Measurements from ENCODE around the gene WWOX. TPM values are rescaled to one million over a fixed set of nuclear protein-coding genes. Genes with fewer than 3 reads are reported as not detected.

Gene WWOX
- total RNA-seq, 1 experiment from 2014 or later = 79.9 TPM

DNA sequence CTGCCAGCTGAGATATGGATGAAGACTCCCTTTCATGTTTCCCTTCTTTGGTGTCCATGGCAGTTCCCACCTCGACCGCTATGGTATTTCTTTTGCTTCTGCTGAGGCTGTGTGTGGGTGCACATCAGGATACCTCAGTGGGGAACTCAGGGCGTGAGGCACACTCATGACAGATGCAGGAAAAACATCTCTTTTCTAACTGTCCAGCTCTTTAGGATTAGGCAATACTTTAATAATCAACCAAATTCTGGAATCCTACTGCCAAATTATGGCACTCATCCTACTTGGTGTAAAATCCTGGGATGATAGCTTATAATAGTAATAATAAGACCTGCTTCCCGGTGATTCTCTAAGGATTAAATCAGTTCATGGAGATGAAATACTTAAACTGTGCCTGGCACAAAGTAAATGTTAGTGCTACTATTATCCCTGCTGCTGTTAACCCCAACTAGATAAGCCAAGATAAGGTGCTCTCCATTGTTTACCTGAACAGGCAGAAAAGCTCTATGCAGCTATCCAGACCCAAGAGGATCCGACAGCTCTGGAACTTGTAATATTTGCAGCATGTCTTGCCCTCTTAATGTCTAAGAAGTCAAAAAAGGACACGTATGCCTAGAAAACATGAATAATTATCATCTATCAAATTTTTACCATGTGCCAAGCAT, 543.3 kb downstream of the WWOX start:
- Histone ChIP-seq H3K27ac (ENCODE audit: low read depth, low read length, poor library complexity, severe bottlenecking) (no peak overlapping the region), H3K4me1 (ENCODE audit: insufficient read depth, low read length, poor library complexity, severe bottlenecking) (no peaks in the 10 kb centered on the region), H3K4me3 (ENCODE audit: low read depth, low read length, poor library complexity, severe bottlenecking) (no peak overlapping the region), H3K36me3 (ENCODE audit: insufficient read depth, low read length, poor library complexity, severe bottlenecking) (no peaks in the 10 kb centered on the region), H3K9me3 (ENCODE audit: low read depth, low read length, poor library complexity, severe bottlenecking) (no peaks in the 10 kb centered on the region), H3K27me3 (replicated peaks; ENCODE audit: insufficient read depth, low read depth, low read length, poor library complexity) (no peaks in the 10 kb centered on the region)
- intact Hi-C loops (cut with micrococcal nuclease; ENCODE audit: unreplicated experiment) = no loop called here
- BruUV-seq (replicated peaks) = no TSS peak
- ChIA-PET CTCF (no interaction called here), POLR2A (ENCODE audit: low non-redundant PET) (no interaction called here)
- no peak for DNase-seq (ENCODE audit: low spot score)
- no peak for TF ChIP-seq EZH2 (IDR thresholded peaks at IDR 0.05; ENCODE audit: borderline replicate concordance, low read depth, low read length, poor library complexity, severe bottlenecking)
- TF ChIP-seq, protein P1, sequence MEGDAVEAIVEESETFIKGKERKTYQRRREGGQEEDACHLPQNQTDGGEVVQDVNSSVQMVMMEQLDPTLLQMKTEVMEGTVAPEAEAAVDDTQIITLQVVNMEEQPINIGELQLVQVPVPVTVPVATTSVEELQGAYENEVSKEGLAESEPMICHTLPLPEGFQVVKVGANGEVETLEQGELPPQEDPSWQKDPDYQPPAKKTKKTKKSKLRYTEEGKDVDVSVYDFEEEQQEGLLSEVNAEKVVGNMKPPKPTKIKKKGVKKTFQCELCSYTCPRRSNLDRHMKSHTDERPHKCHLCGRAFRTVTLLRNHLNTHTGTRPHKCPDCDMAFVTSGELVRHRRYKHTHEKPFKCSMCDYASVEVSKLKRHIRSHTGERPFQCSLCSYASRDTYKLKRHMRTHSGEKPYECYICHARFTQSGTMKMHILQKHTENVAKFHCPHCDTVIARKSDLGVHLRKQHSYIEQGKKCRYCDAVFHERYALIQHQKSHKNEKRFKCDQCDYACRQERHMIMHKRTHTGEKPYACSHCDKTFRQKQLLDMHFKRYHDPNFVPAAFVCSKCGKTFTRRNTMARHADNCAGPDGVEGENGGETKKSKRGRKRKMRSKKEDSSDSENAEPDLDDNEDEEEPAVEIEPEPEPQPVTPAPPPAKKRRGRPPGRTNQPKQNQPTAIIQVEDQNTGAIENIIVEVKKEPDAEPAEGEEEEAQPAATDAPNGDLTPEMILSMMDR (conservative IDR thresholded peaks at IDR 0.05; ENCODE audit: low read depth, low read length) = no peak

DNA sequence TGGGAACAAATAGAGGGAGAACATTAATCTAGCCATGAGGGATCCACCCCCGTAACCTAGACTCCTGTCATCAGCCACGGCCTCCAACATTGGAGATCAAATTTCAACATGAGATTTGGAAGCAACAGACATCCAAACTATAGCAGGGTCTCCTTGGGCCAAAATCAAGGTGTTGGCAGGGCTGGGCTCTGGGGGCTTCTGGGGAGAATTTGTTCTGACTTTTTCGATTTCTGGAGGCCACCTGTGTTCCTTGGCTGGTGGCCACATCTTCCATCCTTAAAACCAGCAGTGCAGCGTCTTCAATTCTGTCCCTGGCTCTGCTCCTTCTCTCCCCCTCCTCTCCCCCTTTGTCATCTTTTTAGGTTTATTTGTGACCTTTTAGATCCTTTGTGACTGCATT, 546.2 kb downstream of the WWOX start:
- no peak for TF ChIP-seq EZH2 (IDR thresholded peaks at IDR 0.05; ENCODE audit: borderline replicate concordance, low read depth, low read length, poor library complexity, severe bottlenecking)
- TF ChIP-seq, protein P1 (conservative IDR thresholded peaks at IDR 0.05; ENCODE audit: low read depth, low read length) = no peak
- no peak for DNase-seq (ENCODE audit: low spot score)
- BruUV-seq (replicated peaks) = no TSS peak
- H3K9me3 ChIP-seq (ENCODE audit: low read depth, low read length, poor library complexity, severe bottlenecking) = no peaks in the 10 kb centered on the region
- intact Hi-C loops (cut with micrococcal nuclease; ENCODE audit: unreplicated experiment) = no loop called here
- H3K4me3 ChIP-seq (ENCODE audit: low read depth, low read length, poor library complexity, severe bottlenecking) = no peak overlapping the region
- POLR2A ChIA-PET (ENCODE audit: low non-redundant PET) = no interaction called here
- CTCF ChIA-PET = no interaction called here
- no peak overlapping the region for H3K27ac ChIP-seq (ENCODE audit: low read depth, low read length, poor library complexity, severe bottlenecking)
- H3K36me3 ChIP-seq (ENCODE audit: insufficient read depth, low read length, poor library complexity, severe bottlenecking) = no peaks in the 10 kb centered on the region
- H3K4me1 ChIP-seq (ENCODE audit: insufficient read depth, low read length, poor library complexity, severe bottlenecking) = no peaks in the 10 kb centered on the region
- no peaks in the 10 kb centered on the region for H3K27me3 ChIP-seq (replicated peaks; ENCODE audit: insufficient read depth, low read depth, low read length, poor library complexity)

DNA sequence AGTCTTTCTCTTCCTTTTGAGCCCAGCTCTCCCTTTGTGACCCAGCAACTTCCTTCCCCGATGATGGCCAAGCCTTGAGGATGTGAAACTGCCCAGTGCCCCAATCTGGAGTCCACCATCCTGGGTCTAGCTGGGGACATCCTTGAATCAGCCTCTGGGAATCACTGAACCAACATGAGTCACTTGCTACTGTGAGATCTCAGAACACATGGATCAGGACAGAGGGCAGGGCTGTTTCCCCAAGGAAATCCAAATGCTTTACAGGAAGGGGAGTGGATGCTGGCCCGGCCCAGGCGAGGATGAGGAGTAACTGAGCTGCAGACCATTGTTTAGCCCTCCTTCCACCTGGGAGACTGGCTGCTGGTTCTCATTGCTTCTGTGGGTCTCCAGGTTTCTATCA, 547.6 kb downstream of the WWOX start:
- CTCF ChIA-PET = no interaction called here
- intact Hi-C loops (cut with micrococcal nuclease; ENCODE audit: unreplicated experiment) = no loop called here
- POLR2A ChIA-PET (ENCODE audit: low non-redundant PET) = no interaction called here

More for the DNA sequence above, 547.6 kb downstream of the WWOX start:
- Histone ChIP-seq H3K36me3 (ENCODE audit: insufficient read depth, low read length, poor library complexity, severe bottlenecking) (no peaks in the 10 kb centered on the region), H3K4me1 (ENCODE audit: insufficient read depth, low read length, poor library complexity, severe bottlenecking) (no peaks in the 10 kb centered on the region), H3K9me3 (ENCODE audit: low read depth, low read length, poor library complexity, severe bottlenecking) (no peaks in the 10 kb centered on the region), H3K27ac (ENCODE audit: low read depth, low read length, poor library complexity, severe bottlenecking) (no peak overlapping the region), H3K27me3 (replicated peaks; ENCODE audit: insufficient read depth, low read depth, low read length, poor library complexity) (no peaks in the 10 kb centered on the region), H3K4me3 (ENCODE audit: low read depth, low read length, poor library complexity, severe bottlenecking) (no peak overlapping the region)
- TF ChIP-seq EZH2 (IDR thresholded peaks at IDR 0.05; ENCODE audit: borderline replicate concordance, low read depth, low read length, poor library complexity, severe bottlenecking) = no peak
- TF ChIP-seq, protein P1 (conservative IDR thresholded peaks at IDR 0.05; ENCODE audit: low read depth, low read length) = no peak
- no peak for DNase-seq (ENCODE audit: low spot score)
- no TSS peak for BruUV-seq (replicated peaks)

Data from A673 (cell line).